Measurements from ENCODE around the gene SH3PXD2A. TPM values are rescaled to one million over a fixed set of nuclear protein-coding genes. Genes with fewer than 3 reads are reported as not detected.

The SH3PXD2A gene
- total and polyA plus RNA-seq, 2 of the 4 experiments (the other 2 are of a cell fraction), result 6.3 to 23.0 TPM

DNA sequence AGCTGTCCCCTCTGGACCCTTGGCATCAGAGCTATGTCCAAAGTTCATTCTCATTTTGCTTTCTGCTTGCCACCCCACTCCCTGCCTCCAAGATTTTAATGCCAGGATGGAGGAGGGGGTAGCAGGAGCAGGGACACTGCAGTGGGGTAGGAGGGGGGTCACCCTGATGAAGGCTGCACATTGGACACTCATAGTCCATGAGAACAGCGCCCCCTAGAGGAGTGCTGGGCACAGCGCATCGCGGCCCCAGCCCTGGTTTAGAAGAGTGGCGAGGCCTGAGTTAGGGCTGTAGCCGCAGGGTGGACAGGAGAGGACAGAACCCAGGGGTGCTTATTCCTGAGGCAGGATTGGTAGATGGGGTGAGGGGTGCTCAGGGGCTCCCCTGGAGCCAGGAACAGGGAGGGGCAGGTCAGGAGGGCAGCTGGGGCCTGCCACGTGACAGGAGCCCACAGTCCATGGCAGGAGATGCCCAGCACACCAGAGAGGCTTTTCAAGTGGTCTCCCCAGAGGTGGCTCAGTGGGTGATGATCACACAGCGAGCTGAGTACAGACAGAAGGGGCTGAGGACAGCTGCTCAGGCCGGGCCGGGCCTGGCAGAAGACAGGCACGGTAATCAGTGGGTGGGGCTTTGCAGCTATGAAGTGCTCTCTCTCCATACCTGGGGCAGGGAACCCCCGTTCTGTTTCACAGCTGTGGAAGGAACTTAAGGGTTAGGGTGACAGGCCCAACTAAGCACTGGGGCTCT is 290.4 kb downstream of the SH3PXD2A start:
- Histone ChIP-seq H3K4ac (ENCODE audit: low read depth, low read length) (no peak overlapping the region), H3K27ac (ENCODE audit: insufficient read depth, low read length) (no peak overlapping the region), H3K36me3 (ENCODE audit: control insufficient read depth, insufficient read depth, low read length) (no peaks in the 10 kb centered on the region), H3K23ac (ENCODE audit: low read depth, low read length) (no peak overlapping the region), H2AK5ac (ENCODE audit: low read depth, low read length) (no peak overlapping the region), H3K9ac (ENCODE audit: low read depth, low read length) (no peak overlapping the region), H3K79me1 (ENCODE audit: low read depth in 1 of 2, low read length in 2 of 2) (no peaks in the 10 kb centered on the region), H3K4me2 (ENCODE audit: low read depth, low read length) (no peak overlapping the region), H2AFZ (replicated peaks; ENCODE audit: low read length, poor library complexity) (no peak overlapping the region), H3K4me3 (ENCODE audit: insufficient read depth, low read depth, low read length) (no peak overlapping the region), H2BK5ac (ENCODE audit: low read depth, low read length, poor library complexity, severe bottlenecking) (no peak overlapping the region), H3K56ac (ENCODE audit: extremely low read depth, insufficient read depth, low read length) (no peak overlapping the region), H3K14ac (replicated peaks; ENCODE audit: low read depth, low read length) (no peak overlapping the region), H2AK9ac (replicated peaks; ENCODE audit: low read depth, low read length, poor library complexity) (peak overlapping the region; percentile 39), H3K27me3 (ENCODE audit: control insufficient read depth, insufficient read depth, low read length) (peaks cover 63% of the 10 kb centered on the region), H3K18ac (ENCODE audit: low read depth, low read length) (no peak overlapping the region), H3K9me1 (ENCODE audit: insufficient read depth, low read length) (0 out of 2 replicates have a peak, but pooled peaks cover under 1% of the 10 kb centered on the region), H3K9me3 (ENCODE audit: control insufficient read depth, insufficient read depth, low read length) (peaks cover 3% of the 10 kb centered on the region), H4K20me1 (ENCODE audit: insufficient read depth, low read length) (no peaks in the 10 kb centered on the region), H2BK15ac (ENCODE audit: low read depth, low read length) (no peak overlapping the region), H2BK20ac (ENCODE audit: low read depth, low read length) (no peak overlapping the region), H4K5ac (ENCODE audit: low read depth, low read length) (no peak overlapping the region), H4K91ac (ENCODE audit: insufficient read depth, low read depth, low read length) (no peak overlapping the region), H2BK120ac (ENCODE audit: low read depth, low read length) (no peak overlapping the region), H4K8ac (ENCODE audit: low read depth in 2 of 2, low read length in 2 of 2) (no peak overlapping the region), H3K4me1 (ENCODE audit: control insufficient read depth, insufficient read depth, low read length) (no peaks in the 10 kb centered on the region; the same call in 1 of the 2 replicates)
- in situ Hi-C loops (cut with MboI; ENCODE audit: low sequenced_read_pairs) (no loop called here), intact Hi-C loops (cut with micrococcal nuclease) (no loop called here), dilution Hi-C loops (cut with HindIII; ENCODE audit: low sequenced_read_pairs, unreplicated experiment) (no loop called here)
- ATAC-seq (ENCODE audit: low read depth) (peak; percentile 54), DNase-seq (no peak)
- TF ChIP-seq RFX5 (IDR thresholded peaks at IDR 0.05; ENCODE audit: low read depth, low read length), result no peak
- TF ChIP-seq, protein P1, sequence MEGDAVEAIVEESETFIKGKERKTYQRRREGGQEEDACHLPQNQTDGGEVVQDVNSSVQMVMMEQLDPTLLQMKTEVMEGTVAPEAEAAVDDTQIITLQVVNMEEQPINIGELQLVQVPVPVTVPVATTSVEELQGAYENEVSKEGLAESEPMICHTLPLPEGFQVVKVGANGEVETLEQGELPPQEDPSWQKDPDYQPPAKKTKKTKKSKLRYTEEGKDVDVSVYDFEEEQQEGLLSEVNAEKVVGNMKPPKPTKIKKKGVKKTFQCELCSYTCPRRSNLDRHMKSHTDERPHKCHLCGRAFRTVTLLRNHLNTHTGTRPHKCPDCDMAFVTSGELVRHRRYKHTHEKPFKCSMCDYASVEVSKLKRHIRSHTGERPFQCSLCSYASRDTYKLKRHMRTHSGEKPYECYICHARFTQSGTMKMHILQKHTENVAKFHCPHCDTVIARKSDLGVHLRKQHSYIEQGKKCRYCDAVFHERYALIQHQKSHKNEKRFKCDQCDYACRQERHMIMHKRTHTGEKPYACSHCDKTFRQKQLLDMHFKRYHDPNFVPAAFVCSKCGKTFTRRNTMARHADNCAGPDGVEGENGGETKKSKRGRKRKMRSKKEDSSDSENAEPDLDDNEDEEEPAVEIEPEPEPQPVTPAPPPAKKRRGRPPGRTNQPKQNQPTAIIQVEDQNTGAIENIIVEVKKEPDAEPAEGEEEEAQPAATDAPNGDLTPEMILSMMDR (conservative IDR thresholded peaks at IDR 0.05; ENCODE audit: low read depth, low read length), result peak; percentile 47
- TF ChIP-seq CHD1 (IDR thresholded peaks at IDR 0.05; ENCODE audit: low read depth, low read length), result no peak
- TF ChIP-seq CEBPB (IDR thresholded peaks at IDR 0.05; ENCODE audit: low read depth, low read length), result no peak
- TF ChIP-seq RAD21 (IDR thresholded peaks at IDR 0.05; ENCODE audit: low read length), result peak; percentile 46
- no peak for TF ChIP-seq ELK1 (IDR thresholded peaks at IDR 0.05; ENCODE audit: borderline replicate concordance, low read depth, low read length)
- 0 out of 2 replicates have a peak, but pooled peaks have one; percentile 11 for TF ChIP-seq SMC3 (IDR thresholded peaks at IDR 0.05; ENCODE audit: low read depth, low read length)
- ChIA-PET POLR2A (ENCODE audit: unreplicated experiment) (no interaction called here), CTCF (interaction anchor here (0.9 to 1.0 kb wide), 2 partner anchors 12 to 102 kb away, joined by 3 to 6 read pairs; no protein-coding TSS in a partner anchor)
- BruUV-seq (replicated peaks), result no TSS peak
- WGBS, 2 experiments (ENCODE audit: extremely low coverage in 2 of 2, insufficient read length in 1 of 2), result 60% methylated on average over 1 of the region's 12 CpGs; no CpG with 5 or more reads in 1 of the 2 experiments
